Endothelial cell of umbilical vein (primary cell): ENCODE results near the gene PPP5C.

Source experiments
- MYC ChIP-seq: IDR thresholded peaks from one replicate; pipeline ENCODE4 v1.6.1; 2011; ENCODE audit warnings: mild to moderate bottlenecking, low read depth, low read length
- POLR2A ChIP-seq: IDR thresholded peaks from 2 replicates; pipeline ENCODE4 v1.6.1; 2012; ENCODE audit warnings: low read depth, mild to moderate bottlenecking, control low read depth, low read length
- POLR2AphosphoS5 ChIP-seq: IDR thresholded peaks from 2 replicates; pipeline ENCODE4 v1.6.1; 2012; ENCODE audit warnings: low read depth, mild to moderate bottlenecking, control low read depth, low read length, moderate library complexity; ENCODE audit not compliant: insufficient read depth
- TF ChIP-seq, protein P1 (sequence below), 2 donors: IDR thresholded peaks; 1 replicate in 1 of 2; 2 replicates in 1 of 2; pipeline ENCODE4 v1.5.1; 2011; ENCODE audit warnings: low read length in 2 of 2, mild to moderate bottlenecking in 2 of 2, moderate library complexity in 2 of 2, control low read depth in 1 of 2, inconsistent platforms in 1 of 2, low read depth in 1 of 2; ENCODE audit not compliant: insufficient read depth in 1 of 2; ENCODE audit errors: extremely low read depth in 1 of 2

DNA sequence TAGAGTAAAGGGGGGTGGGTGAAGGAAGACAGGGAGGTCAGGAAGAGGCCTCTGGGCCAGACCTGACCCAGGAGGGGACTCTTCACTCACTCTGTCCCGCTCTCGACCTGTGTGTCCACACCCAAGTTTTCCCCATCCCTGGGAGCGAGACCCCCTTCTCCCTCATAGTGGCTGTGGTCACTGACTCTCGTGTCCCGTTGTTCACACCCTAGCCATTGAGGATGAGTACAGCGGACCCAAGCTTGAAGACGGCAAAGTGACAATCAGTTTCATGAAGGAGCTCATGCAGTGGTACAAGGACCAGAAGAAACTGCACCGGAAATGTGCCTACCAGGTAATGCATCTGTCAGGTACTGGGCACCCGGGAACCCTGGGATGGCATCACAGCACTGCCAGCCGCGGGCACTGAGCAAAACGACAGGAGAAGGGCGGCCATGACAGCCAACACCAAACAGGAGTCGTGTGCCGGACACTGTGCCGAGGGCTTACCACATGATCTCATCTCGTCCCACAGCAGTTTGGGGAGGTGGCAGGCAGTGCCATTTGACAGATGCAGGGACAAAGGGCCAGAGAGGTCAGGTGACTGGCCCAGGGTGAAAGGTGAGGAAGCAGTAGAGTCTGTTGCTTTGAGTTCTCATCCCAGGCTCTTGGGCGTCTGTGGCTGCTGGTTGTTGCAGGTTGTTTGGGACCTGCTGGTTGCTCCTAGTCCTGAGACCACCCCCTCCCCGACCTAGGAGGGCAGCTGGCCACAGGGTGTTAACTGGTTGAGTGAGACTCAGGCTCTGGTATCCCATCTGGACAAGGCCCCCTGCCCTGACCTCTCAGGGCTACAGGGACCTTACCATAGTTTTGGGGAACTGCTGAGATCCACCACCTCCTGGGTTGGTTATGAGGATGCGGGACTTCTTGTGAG is 29.6 kb downstream of the PPP5C start:
- TF ChIP-seq POLR2A (no peak), MYC (no peak), POLR2AphosphoS5 (no peak)
- TF ChIP-seq, protein P1, sequence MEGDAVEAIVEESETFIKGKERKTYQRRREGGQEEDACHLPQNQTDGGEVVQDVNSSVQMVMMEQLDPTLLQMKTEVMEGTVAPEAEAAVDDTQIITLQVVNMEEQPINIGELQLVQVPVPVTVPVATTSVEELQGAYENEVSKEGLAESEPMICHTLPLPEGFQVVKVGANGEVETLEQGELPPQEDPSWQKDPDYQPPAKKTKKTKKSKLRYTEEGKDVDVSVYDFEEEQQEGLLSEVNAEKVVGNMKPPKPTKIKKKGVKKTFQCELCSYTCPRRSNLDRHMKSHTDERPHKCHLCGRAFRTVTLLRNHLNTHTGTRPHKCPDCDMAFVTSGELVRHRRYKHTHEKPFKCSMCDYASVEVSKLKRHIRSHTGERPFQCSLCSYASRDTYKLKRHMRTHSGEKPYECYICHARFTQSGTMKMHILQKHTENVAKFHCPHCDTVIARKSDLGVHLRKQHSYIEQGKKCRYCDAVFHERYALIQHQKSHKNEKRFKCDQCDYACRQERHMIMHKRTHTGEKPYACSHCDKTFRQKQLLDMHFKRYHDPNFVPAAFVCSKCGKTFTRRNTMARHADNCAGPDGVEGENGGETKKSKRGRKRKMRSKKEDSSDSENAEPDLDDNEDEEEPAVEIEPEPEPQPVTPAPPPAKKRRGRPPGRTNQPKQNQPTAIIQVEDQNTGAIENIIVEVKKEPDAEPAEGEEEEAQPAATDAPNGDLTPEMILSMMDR (IDR thresholded peaks at IDR 0.05; ENCODE audit: extremely low read depth in 1 of 2, insufficient read depth in 1 of 2, low read depth in 1 of 2, low read length in 2 of 2): no peak
